Stimulated activated naive CD4-positive, alpha-beta T cell treated with Interleukin-2 at 50 U/mL for 16 hours (primary cell): ENCODE data around the gene MTO1.
"Not testable (repeated sequence)": the region's sequence is repeated elsewhere in the genome, so short reads cannot be mapped to it uniquely, and the experiment has no call there.

Experiments
- DNase-seq: peaks from one replicate; lab custom pipeline; 2025; lab: John Stamatoyannopoulos, UW

MTO1 gene

GRCh38 chr6:73503027-73503772 lies 41.7 kb downstream of the MTO1 start:
- no peak for DNase-seq

GRCh38 chr6:73504160-73504559 lies 42.6 kb downstream of the MTO1 start:
- DNase-seq, result no peak

GRCh38 chr6:73505142-73505541 lies 43.6 kb downstream of the MTO1 start:
- no peak for DNase-seq

GRCh38 chr6:73505705-73506104 lies 44.2 kb downstream of the MTO1 start:
- not testable (repeated sequence) for DNase-seq

GRCh38 chr6:73506246-73506645 lies 44.7 kb downstream of the MTO1 start:
- DNase-seq, result no peak

- no peak for DNase-seq
Measured at GRCh38 chr6:73508776-73509175, 47.2 kb downstream of the MTO1 start.

- DNase-seq, result no peak
Measured at GRCh38 chr6:73509851-73510250, 48.3 kb downstream of the MTO1 start.

GRCh38 chr6:73511796-73512195 lies 50.3 kb downstream of the MTO1 start:
- peak; percentile 7 for DNase-seq

- no peak for DNase-seq
Measured at GRCh38 chr6:73513496-73513854, 51.9 kb downstream of the MTO1 start.

GRCh38 chr6:73514746-73515110 lies 53.2 kb downstream of the MTO1 start:
- peak; percentile 14 for DNase-seq

- DNase-seq, result peak; percentile 10
Measured at GRCh38 chr6:73515204-73515655, 53.7 kb downstream of the MTO1 start.

GRCh38 chr6:73516514-73517489 lies 55.3 kb downstream of the MTO1 start:
- no peak for DNase-seq

- not testable (repeated sequence) for DNase-seq
Measured at GRCh38 chr6:73518100-73518981, 56.8 kb downstream of the MTO1 start.

GRCh38 chr6:73518982-73519881 lies 57.7 kb downstream of the MTO1 start:
- DNase-seq, result not testable (repeated sequence)

- peak; percentile 83 for DNase-seq
Measured at GRCh38 chr6:73519926-73520687, 58.6 kb downstream of the MTO1 start.

GRCh38 chr6:73520688-73521350 lies 59.3 kb downstream of the MTO1 start, which contains the start of gene EEF1A1:
EEF1A1 (minus strand) TSS chr6:73521032; CDS start chr6:73520026, 1,006 bp downstream.
- peak; percentile 100 for DNase-seq

- no peak for DNase-seq
Measured at GRCh38 chr6:73521351-73521985, 59.9 kb downstream of the MTO1 start.

GRCh38 chr6:73523434-73524123 lies 62.0 kb downstream of the MTO1 start:
- peak; percentile 79 for DNase-seq
